DND-41 (cell line): ENCODE measurements around the gene FRYL.

Experiments
- ATAC-seq: fragments of 200-7000 bp; cut with Tn5 transposase; 3 replicates; pipeline ENCODE4 v1.9.1; 2021; ENCODE audit warnings: low read depth; ENCODE audit not compliant: insufficient read depth
- DNase-seq: peaks from one replicate; pipeline ENCODE4 v3.0.0-alpha.2; 2020
- H2AFZ ChIP-seq: 2 replicates; pipeline ENCODE4 v1.6.0; 2012; ENCODE audit warnings: low read depth, low read length
- H3K27ac ChIP-seq: 2 replicates; pipeline ENCODE4 v1.5.1; 2012; ENCODE audit warnings: low read length, inconsistent platforms
- H3K27me3 ChIP-seq: fragments of 200-600 bp; sonication (generic); 2 replicates; pipeline ENCODE4 v1.6.0; 2012; ENCODE audit warnings: low read length, mild to moderate bottlenecking, inconsistent platforms; ENCODE audit not compliant: insufficient read depth, poor library complexity
- H3K36me3 ChIP-seq: 2 replicates; pipeline ENCODE4 v1.5.1; 2012; ENCODE audit warnings: low read length, inconsistent platforms; ENCODE audit not compliant: insufficient read depth
- H3K4me1 ChIP-seq: 2 replicates; pipeline ENCODE4 v1.5.1; 2012; ENCODE audit warnings: mild to moderate bottlenecking, low read length; ENCODE audit not compliant: insufficient read depth
- H3K4me2 ChIP-seq: 2 replicates; pipeline ENCODE4 v1.6.0; 2012; ENCODE audit warnings: mild to moderate bottlenecking, moderate library complexity, low read length, inconsistent platforms; ENCODE audit not compliant: insufficient read depth
- H3K4me3 ChIP-seq, 2 experiments: fragments of 200-600 bp in 1 of 2; shearing (Covaris generic) in 1 of 2; 2 replicates each; pipeline ENCODE4 v1.5.1; 2012 to 2016; ENCODE audit warnings: inconsistent platforms in 2 of 2, low read length in 2 of 2, mild to moderate bottlenecking in 2 of 2, low read depth in 1 of 2, moderate library complexity in 1 of 2
- H3K79me2 ChIP-seq: 2 replicates; pipeline ENCODE4 v1.6.0; 2012; ENCODE audit warnings: low read length, inconsistent platforms; ENCODE audit not compliant: insufficient read depth
- H3K9ac ChIP-seq: 2 replicates; pipeline ENCODE4 v1.6.0; 2012; ENCODE audit warnings: low read depth, mild to moderate bottlenecking, inconsistent platforms, low read length, moderate library complexity
- H3K9me3 ChIP-seq: 2 replicates; pipeline ENCODE4 v1.5.1; 2012; ENCODE audit warnings: low read length, moderate library complexity, mild to moderate bottlenecking, inconsistent platforms; ENCODE audit not compliant: insufficient read depth, severe bottlenecking
- H4K20me1 ChIP-seq: 2 replicates; pipeline ENCODE4 v1.6.0; 2012; ENCODE audit warnings: low read length; ENCODE audit not compliant: insufficient read depth
- EZH2 ChIP-seq: IDR thresholded peaks from 3 replicates; pipeline ENCODE4 v1.6.1; 2012; ENCODE audit warnings: borderline replicate concordance, low read depth, mild to moderate bottlenecking, moderate library complexity, low read length, inconsistent platforms; ENCODE audit not compliant: severe bottlenecking
- TF ChIP-seq, protein P1 (sequence below): IDR thresholded peaks from 2 replicates; pipeline ENCODE4 v1.5.1; 2012; ENCODE audit warnings: borderline replicate concordance, low read length, moderate library complexity, mild to moderate bottlenecking; ENCODE audit not compliant: poor library complexity, severe bottlenecking; ENCODE audit errors: extremely low read depth

The FRYL gene

DNA sequence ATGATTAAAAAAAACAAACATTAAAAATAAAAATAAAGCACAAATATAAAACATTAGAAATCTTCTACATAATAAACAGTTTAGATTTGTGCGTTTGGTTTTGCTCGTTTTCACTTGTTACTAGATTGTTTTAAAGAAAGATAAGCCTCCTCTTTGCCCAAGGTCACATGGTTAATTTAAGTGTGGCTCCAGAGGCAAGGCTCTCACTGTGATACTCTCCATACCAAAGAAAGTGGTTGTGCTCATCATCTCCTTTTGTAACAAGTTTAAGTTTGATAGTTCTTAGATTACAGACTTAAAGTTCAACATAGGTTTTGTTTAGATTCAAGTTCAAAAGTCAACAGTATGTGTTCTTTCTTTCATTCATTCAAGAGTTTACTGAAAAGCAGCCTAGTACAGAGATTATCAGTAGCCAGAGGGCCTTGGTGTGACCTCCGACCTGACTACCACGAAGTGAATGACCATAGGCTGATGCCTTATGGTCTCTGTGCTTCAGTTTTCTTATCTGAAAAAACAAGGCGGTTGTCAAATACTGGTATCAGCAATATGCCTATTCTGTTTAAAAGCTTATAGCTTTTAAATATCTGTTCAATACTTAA lies 156.8 kb downstream of the FRYL start:
- Histone ChIP-seq H3K9ac (no peak overlapping the region), H4K20me1 (0 out of 2 replicates have a peak, but pooled peaks cover 4% of the 10 kb centered on the region), H3K27me3 (no peaks in the 10 kb centered on the region), H3K4me3 (no peak overlapping the region), H3K79me2 (peaks cover 15% of the 10 kb centered on the region), H3K9me3 (no peaks in the 10 kb centered on the region), H3K36me3 (peaks cover 51% of the 10 kb centered on the region), H2AFZ (no peak overlapping the region), H3K4me1 (no peaks in the 10 kb centered on the region), H3K27ac (no peak overlapping the region), H3K4me2 (no peak overlapping the region)
- no peak for ATAC-seq
- TF ChIP-seq, protein P1, sequence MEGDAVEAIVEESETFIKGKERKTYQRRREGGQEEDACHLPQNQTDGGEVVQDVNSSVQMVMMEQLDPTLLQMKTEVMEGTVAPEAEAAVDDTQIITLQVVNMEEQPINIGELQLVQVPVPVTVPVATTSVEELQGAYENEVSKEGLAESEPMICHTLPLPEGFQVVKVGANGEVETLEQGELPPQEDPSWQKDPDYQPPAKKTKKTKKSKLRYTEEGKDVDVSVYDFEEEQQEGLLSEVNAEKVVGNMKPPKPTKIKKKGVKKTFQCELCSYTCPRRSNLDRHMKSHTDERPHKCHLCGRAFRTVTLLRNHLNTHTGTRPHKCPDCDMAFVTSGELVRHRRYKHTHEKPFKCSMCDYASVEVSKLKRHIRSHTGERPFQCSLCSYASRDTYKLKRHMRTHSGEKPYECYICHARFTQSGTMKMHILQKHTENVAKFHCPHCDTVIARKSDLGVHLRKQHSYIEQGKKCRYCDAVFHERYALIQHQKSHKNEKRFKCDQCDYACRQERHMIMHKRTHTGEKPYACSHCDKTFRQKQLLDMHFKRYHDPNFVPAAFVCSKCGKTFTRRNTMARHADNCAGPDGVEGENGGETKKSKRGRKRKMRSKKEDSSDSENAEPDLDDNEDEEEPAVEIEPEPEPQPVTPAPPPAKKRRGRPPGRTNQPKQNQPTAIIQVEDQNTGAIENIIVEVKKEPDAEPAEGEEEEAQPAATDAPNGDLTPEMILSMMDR, result no peak
- TF ChIP-seq EZH2, result no peak
- DNase-seq, result no peak

DNA sequence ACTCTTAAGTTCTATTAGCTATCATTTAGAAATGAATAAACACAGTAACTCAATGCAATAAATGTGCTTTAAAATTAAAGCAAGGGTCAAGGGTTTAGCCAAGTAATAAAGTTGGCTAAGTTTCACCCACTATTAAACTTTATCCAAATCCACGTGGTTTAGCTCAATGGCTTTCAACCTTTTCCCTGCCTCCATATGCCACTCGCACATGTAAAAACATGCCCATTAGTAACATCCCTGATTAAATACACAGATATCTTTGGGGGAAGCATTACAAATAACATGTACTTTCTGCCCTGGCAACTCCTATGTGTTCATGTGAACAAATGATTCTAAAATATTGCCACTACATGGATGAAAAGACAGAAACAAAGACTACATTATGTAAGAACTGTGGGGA lies 159.2 kb downstream of the FRYL start:
- Histone ChIP-seq H3K27ac (no peak overlapping the region), H3K4me3 (no peak overlapping the region)

DNA sequence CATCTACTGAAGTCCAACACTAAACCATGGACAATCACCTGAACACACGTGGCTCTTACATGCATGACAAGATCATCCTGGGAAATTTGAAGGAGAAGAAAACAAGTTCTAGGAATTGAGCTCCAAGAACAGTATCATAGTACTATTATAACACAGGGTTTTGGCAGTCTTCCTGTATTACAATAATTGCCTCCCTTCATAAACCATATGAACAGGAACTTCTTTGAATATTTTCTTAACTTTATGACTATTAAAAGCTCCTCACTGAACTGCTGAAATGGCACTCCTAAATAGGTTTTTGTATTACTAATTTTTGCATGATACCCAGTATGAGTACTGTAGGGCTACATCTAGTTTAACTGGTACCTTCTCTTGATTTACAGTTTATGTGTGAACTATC lies 160.0 kb downstream of the FRYL start:
- Histone ChIP-seq H3K27ac (no peak overlapping the region), H3K4me2 (no peak overlapping the region), H3K9ac (no peak overlapping the region), H3K4me1 (no peaks in the 10 kb centered on the region), H4K20me1 (no peaks in the 10 kb centered on the region), H3K27me3 (no peaks in the 10 kb centered on the region), H3K9me3 (no peaks in the 10 kb centered on the region), H3K4me3 (no peak overlapping the region), H3K79me2 (peaks cover 5% of the 10 kb centered on the region), H2AFZ (no peak overlapping the region), H3K36me3 (peaks cover 63% of the 10 kb centered on the region)
- ATAC-seq (no peak), DNase-seq (no peak)
- no peak for TF ChIP-seq EZH2
- TF ChIP-seq, protein P1, result no peak

More for the DNA sequence above, 159.2 kb downstream of the FRYL start:
- Histone ChIP-seq H3K4me2 (no peak overlapping the region), H3K4me1 (no peaks in the 10 kb centered on the region), H3K9ac (no peak overlapping the region), H2AFZ (no peak overlapping the region), H3K9me3 (no peaks in the 10 kb centered on the region), H3K36me3 (peaks cover 64% of the 10 kb centered on the region), H3K27me3 (no peaks in the 10 kb centered on the region), H4K20me1 (0 out of 2 replicates have a peak, but pooled peaks cover 4% of the 10 kb centered on the region), H3K79me2 (peaks cover 6% of the 10 kb centered on the region)
- no peak for TF ChIP-seq EZH2
- TF ChIP-seq, protein P1, result no peak
- DNase-seq (no peak), ATAC-seq (no peak)

DNA sequence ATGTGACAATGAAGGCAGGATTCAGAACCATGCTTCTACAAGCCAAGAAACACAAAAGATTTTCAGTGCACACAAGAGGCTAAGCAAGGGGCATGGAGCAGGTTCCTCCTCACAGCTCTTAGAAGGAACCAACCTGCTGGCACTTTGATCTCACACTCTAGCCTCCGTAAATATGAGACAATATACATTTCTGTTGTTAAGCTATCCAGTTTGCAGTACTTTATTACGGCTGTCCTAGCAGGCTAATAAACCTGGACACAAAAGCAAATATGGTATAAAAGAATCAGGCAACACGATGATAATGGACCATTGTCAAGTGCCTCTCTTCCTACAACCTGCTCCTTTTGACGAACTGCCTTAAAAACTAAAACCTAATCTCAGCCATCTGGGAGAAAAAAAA lies 175.6 kb downstream of the FRYL start:
- Histone ChIP-seq H3K27me3 (no peaks in the 10 kb centered on the region), H3K9ac (no peak overlapping the region), H3K27ac (no peak overlapping the region), H3K4me3 (no peak overlapping the region), H3K9me3 (no peaks in the 10 kb centered on the region), H4K20me1 (no peaks in the 10 kb centered on the region), H3K4me1 (no peaks in the 10 kb centered on the region), H3K79me2 (no peaks in the 10 kb centered on the region), H3K4me2 (no peak overlapping the region), H3K36me3 (peaks cover 63% of the 10 kb centered on the region), H2AFZ (no peak overlapping the region)
- no peak for DNase-seq
- ATAC-seq, result no peak
- TF ChIP-seq, protein P1, result no peak
- TF ChIP-seq EZH2, result no peak
